ENCODE measurements around the gene GJC1. TPM values are rescaled to one million over a fixed set of nuclear protein-coding genes. Genes with fewer than 3 reads are reported as not detected.

The GJC1 gene
- total RNA-seq, 1 experiment from 2014 or later = 119 TPM

GRCh38 chr17:44788139-44788538, 41.9 kb downstream of the GJC1 start:
- no CpG with 5 or more reads among the region's 7 CpGs for WGBS (ENCODE audit: extremely low coverage, insufficient read length, low lambda C conversion rate)
- no peaks in the 10 kb centered on the region; the same call in 1 of the 2 replicates for H3K27me3 Mint-ChIP-seq (ENCODE audit: low read depth)
- H3K4ac ChIP-seq (ENCODE audit: low read depth, low read length) = no peak overlapping the region

More at GRCh38 chr17:44788139-44788538, 41.9 kb downstream of the GJC1 start:
- Histone ChIP-seq H2AK5ac (ENCODE audit: insufficient read length, low read length) (no peak overlapping the region), H2BK20ac (ENCODE audit: low read depth, low read length, poor library complexity, severe bottlenecking) (no peak overlapping the region), H3K27me3 (ENCODE audit: insufficient read depth, low read length) (no peaks in the 10 kb centered on the region), H3K18ac (ENCODE audit: insufficient read length, low read depth, low read length) (no peak overlapping the region), H2BK12ac (ENCODE audit: insufficient read length, low read depth, low read length) (no peak overlapping the region), H2AFZ (ENCODE audit: low read length) (no peak overlapping the region), H3K23me2 (ENCODE audit: insufficient read length, low read depth, low read length, poor library complexity, severe bottlenecking) (no peaks in the 10 kb centered on the region), H3K9ac (ENCODE audit: extremely low read depth, insufficient read length, low read length) (no peak overlapping the region), H3K14ac (ENCODE audit: insufficient read depth, low read length) (no peak overlapping the region), H4K8ac (replicated peaks; ENCODE audit: insufficient read length, low read depth, low read length) (no peak overlapping the region), H2BK15ac (ENCODE audit: low read depth, low read length) (no peak overlapping the region), H3K79me2 (ENCODE audit: insufficient read depth, low read length) (no peaks in the 10 kb centered on the region), H3K79me1 (ENCODE audit: insufficient read depth, low read depth, low read length, poor library complexity, severe bottlenecking) (no peaks in the 10 kb centered on the region), H3K4me2 (ENCODE audit: insufficient read depth, insufficient read length, low read length) (no peak overlapping the region), H3K9me3 (ENCODE audit: control insufficient read depth, low read depth, low read length) (no peaks in the 10 kb centered on the region), H4K20me1 (ENCODE audit: control insufficient read depth, insufficient read depth, insufficient read length) (no peaks in the 10 kb centered on the region), H3K56ac (ENCODE audit: insufficient read length, low read depth, low read length) (no peak overlapping the region), H3K27ac (ENCODE audit: insufficient read length, low read depth, low read length) (no peak overlapping the region), H2BK5ac (ENCODE audit: insufficient read length, low read length) (no peak overlapping the region), H4K5ac (ENCODE audit: insufficient read length, low read depth, low read length) (no peak overlapping the region), H2BK120ac (ENCODE audit: low read depth, low read length, poor library complexity, severe bottlenecking) (no peak overlapping the region), H4K91ac (ENCODE audit: insufficient read length, low read depth, low read length) (no peak overlapping the region), H3T11ph (ENCODE audit: low read length) (no peak overlapping the region), H3K23ac (ENCODE audit: insufficient read length, low read depth, low read length) (no peak overlapping the region), H3K4me1 (ENCODE audit: insufficient read depth, low read length) (no peaks in the 10 kb centered on the region)
- no peaks in the 10 kb centered on the region for H3K36me3 Mint-ChIP-seq (ENCODE audit: insufficient read depth in 1 of 3, low read depth in 3 of 3)
- no peak overlapping the region for H3K27ac Mint-ChIP-seq
- H3K9me3 Mint-ChIP-seq = no peaks in the 10 kb centered on the region
- TF ChIP-seq CTCF (conservative IDR thresholded peaks at IDR 0.05) = no peak
- DNase-seq = no peak
- no peak overlapping the region; a peak in 1 of 5 replicates for H3K4me3 Mint-ChIP-seq
- H3K4me1 Mint-ChIP-seq = peaks cover 0 to 11% of the 10 kb centered on the region in 2 experiments; a peak in 3 of 4 replicates
